ENCODE results near the gene SCG5.

SCG5 gene

GRCh38 chr15:32743411-32744140 lies 102.1 kb downstream of the SCG5 start:
- no peak for DNase-seq (ENCODE audit: low read depth, low spot score)
- POLR2A ChIA-PET = interaction anchor here (0.9 to 2.8 kb wide), 3 partner anchors 75 to 97 kb away, joined by 3 to 12 read pairs (median 4); no protein-coding TSS in a partner anchor
- H3K4me3 ChIP-seq (ENCODE audit: low read depth, low read length) = no peak overlapping the region
- TF ChIP-seq CTCF (IDR thresholded peaks at IDR 0.05; ENCODE audit: insufficient read depth, low read length, missing control alignments) = no peak
- CTCF ChIA-PET = interaction anchor here (0.6 to 3.0 kb wide), 2 partner anchors 26 to 81 kb away, joined by 3 to 14 read pairs; no protein-coding TSS in a partner anchor

GRCh38 chr15:32746116-32746857 lies 104.8 kb downstream of the SCG5 start:
- DNase-seq (ENCODE audit: low read depth, low spot score) = no peak
- POLR2A ChIA-PET = no interaction called here
- no peak for TF ChIP-seq CTCF (IDR thresholded peaks at IDR 0.05; ENCODE audit: insufficient read depth, low read length, missing control alignments)
- no peak overlapping the region for H3K4me3 ChIP-seq (ENCODE audit: low read depth, low read length)
- CTCF ChIA-PET = interaction anchor here (1.0 to 1.4 kb wide), 4 partner anchors 70 to 275 kb away, joined by 3 read pairs; no protein-coding TSS in a partner anchor

Data from AG04449 (cell line).